ENCODE measurements around the gene CDH15.

Gene CDH15

GRCh38 chr16:89200850-89201411 is 29.4 kb downstream of the CDH15 start:
- no peak for DNase-seq

DNA sequence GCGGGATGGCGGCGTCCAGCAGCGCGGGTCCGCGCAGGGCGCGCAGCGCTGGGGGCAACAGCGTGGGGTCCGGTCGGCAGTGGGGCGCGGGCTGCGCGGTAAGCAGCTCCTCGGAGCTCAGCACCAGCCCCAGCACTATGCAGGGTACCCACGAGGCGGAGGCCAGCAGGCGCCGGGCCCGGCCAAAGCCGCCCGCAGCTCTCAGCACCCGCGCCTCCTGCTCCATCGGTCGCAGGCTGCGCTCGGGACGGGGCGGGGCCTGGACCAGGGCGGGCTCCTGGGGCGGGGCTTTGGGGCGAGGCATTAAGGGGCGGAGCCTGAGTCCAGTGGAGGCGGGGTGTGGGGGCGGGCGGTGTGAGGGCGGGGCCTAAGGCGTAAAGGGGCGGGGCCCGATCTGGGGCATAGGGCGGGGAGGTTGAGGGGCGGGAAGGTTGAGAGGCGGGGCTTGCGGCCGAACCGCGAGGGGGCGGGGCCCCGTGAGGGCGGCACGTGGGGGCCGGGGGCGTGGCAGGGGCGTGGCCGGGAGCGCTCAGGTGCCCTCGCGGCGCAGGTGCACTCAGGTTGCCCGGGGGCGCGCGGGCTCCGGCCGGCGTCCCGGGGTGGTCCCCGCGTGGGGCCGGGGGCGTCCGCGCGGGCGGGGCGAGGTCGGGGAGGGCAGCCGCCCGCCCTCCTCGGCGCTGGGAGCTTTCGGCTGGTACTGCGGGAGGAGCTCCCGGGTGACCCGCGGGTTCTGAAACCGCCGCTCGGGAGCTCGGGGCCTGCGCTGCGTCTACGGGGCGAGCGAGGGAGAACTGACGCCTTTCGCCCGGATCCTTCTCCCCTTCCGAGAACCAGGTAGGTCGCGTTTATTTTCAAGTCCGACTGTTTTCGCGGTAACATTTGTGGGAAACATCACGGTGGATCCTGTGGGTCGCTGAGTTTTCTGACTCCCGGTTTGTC is 30.2 kb downstream of the CDH15 start:
- DNase-seq, result no peak

DNA sequence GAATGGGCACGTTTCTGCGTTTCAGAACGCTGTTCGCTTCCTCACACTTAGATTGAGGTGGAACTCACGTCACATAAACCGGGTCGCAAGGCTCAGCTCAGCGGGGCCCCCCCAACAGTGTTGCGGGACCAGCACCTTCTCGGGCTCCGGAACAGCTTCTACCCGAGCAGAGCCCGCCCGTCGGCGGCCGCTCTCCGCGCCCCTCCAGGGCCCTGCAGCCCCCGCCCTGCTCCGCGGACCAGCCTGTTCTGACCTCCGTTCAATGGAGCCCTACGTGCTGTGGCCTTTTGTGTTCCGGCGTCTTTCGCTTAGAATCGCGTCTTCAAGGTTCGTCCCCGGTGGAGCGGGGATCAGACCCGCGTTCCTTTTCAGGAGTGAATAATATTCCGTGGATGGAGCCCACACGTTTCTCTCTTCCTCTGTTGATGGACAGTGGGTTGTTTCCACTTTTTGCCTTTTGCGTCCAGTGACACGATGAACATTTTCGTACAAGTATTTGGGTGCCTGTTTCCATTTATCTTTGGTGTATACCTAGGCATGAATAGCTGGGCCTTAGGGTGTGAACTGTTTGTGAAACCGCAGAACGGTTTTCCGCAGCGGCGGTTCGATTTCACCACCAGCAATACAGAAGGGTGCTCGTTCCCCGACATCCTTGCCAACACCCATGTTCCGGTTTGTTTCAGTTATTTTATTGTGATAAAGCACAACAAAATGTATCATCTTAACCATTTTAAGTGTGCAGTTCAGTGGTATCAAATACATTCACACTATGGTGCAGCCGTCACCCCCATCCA is 31.1 kb downstream of the CDH15 start:
- no peak for DNase-seq

DNA sequence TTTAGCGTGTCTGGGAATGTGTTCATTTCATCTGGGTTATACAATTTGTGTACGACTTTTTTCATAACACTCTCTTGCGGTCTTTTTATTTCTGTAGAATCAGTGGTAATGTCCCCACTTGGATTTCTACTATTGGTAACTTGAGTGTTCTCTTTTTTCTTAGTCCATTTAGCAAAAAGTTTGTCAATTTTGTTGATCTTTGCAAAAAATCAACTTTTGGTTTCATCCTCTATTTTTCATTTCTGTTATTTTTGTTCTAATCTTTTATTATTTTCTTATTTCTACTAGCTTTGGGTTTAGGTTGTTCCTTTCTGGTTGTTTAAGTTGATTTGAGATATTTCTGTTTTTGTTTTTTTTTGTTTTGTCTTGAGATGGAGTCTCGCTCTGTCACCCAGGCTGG is 36.4 kb downstream of the CDH15 start:
- no peak for DNase-seq

DNA sequence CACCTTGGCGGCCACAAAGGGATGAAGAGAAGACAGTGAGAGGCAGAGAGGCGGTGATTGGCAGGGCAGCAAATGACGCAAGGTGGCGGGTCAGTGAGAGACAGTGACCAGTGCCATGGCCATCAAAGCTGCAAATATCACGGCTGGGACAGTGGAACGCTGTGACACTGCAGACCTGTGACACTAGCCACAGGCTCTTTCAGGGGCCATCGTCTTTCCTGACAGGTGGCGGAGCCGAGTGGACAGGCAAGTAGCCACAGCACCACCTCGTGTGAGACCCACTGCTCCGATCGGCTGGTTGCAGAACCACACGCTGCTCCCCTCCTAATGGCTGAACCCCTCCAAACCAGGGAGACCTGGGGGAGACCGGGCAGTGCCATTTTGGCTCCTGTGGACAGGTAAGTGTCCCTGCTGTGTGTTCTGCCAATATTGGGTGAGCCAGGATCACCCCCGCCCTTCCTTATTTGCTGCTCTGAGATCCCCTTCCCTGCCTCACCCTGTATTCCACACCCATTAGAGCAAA is 38.0 kb downstream of the CDH15 start:
- no peak for DNase-seq

GRCh38 chr16:89210165-89210903 is 38.8 kb downstream of the CDH15 start:
- no peak for DNase-seq

DNA sequence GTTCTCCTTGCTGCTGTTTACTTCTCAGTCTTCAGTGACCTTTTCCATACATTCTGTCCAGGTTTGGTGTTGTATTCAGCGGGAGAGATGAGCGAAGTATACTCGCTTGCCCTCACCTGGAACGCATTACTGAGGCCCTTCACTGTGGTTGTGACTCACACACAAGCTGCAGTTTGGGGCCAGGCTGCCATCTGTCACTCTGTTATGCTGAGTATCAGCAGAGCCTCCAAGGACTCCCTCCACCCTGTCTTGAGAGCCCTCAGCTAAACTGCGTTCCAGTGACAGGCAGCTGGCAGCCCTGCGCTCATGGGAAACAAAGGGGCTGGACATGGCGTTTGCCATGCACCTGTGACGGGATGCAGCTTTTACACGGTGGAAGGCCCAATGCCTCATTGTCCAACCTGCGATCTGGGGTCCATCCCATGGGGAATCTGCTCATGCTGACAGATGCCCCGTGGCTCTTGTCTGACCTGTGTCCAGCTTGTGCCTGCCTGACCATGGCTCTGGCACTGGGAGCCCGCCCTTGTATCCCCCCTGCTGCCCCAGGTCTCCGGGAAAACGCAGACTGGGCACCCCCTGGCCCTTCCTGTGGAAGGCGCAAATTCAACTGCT is 39.5 kb downstream of the CDH15 start:
- DNase-seq, result peak; percentile 14

DNA sequence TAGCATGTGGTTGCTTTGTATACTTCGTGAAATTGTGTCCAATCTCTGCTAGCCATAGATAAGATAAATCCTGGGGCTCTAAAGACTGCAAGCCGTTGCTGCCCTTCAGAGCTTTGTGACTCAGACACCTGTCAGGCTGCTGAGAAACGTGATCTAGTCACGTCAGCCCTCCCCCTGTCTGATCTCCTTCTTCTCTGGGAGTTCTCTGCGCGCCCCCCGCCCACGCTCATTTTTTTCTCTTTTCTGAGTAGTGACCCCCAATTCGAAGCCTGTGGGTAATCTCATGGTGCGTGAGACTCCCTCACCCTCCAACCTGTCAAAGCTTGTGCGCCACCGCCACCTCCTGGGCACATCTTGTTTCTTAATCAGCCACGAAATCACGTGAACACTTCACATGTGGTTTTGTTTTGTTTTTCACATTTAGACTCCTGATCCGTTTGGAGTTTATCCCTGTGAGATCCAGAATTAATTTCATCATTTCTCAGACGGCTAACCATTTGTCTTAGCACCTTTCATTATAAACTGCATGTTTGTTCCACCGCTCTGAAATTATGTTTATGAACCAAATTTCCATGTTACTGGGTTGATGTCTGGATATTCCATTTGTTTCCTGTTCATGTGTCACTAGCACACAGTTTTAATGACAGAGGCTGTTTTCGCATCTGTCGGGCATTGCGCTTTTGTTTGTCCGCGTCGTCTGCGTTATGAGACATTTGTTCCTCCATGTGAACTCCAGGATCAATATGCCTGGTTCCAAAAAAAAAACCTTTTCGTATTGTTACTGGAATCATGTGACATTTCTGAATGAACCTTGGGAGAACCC is 45.0 kb downstream of the CDH15 start:
- peak; percentile 52 for DNase-seq

DNA sequence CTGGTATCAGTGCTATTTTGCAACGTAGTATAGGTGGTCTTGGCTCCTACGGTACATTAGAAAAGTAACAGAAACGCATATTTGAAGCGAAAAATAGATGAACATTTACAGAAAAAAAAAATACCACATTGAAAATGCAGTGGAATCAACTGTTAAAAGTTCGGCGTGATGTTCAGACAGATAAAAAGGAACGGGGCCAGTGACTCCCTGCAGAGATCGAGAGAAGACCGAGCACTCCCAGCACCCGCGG is 45.5 kb downstream of the CDH15 start:
- DNase-seq, result no peak

DNA sequence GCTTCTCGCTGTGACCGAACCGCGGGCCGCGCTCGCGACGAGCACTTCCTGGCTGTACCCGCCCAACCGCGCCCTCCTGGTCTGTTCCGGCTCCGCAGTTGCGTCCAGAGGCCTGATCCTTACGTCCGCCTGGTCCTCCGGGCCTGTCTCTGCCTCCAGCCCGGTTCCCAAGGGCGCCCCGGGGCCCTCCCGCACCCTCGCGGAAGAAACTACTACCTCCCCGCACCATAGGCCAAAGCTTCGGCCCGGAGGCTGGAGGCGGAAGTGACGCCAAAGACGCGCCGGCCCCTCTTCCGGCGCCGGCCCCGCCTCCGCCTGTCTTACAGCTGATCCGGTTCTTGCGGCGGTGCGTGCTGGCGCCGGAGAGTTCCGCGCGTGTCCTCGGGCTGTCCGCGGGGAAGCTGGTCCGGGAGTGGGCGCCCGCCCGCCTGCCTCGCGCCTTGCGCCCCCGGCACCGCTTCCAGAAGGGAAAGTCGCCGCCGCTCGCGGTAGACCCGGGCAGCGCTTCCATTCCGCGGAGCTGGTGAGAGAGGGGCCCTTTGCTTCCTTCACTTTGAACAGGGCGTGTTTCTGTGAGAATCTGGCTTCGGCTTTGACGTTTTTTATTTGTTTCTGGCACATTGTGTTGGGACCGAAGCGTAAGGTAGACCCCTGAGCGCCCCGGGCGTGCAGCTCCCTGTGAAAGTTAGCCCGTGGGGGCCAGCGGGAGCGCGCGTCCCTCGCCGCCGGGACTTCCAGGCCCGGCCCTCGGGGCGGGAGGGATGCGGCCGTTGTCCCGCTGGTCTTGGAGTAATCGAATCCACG is 46.0 kb downstream of the CDH15 start, which contains the start of gene ZNF778:
ZNF778 (plus strand) TSS at position 316 of the 804 bp plus-strand sequence. CDS start 3,425 bp downstream, outside the sequence.
- DNase-seq, result peak; percentile 26

DNA sequence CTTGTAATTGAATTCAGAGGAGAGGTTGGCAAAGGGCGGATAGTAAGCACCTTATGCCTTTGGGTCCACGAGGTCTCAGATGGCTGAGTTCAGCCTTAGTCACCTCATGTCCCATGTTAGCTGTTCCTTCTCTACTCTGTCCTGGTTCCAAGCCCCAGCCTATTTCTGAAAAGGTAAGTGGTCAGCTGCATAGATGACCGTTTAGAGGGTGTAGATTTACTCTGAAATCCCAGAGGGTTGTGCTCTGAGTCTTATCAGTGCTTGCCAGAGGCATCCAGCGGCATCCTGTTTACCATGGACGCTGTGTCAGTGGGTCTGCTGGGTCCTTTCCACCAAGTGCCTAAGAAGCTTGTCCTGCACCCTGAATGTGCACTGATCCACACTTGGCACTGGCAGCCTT is 47.8 kb downstream of the CDH15 start:
- no peak for DNase-seq

GRCh38 chr16:89221604-89222003 is 50.1 kb downstream of the CDH15 start:
- DNase-seq, result no peak

DNA sequence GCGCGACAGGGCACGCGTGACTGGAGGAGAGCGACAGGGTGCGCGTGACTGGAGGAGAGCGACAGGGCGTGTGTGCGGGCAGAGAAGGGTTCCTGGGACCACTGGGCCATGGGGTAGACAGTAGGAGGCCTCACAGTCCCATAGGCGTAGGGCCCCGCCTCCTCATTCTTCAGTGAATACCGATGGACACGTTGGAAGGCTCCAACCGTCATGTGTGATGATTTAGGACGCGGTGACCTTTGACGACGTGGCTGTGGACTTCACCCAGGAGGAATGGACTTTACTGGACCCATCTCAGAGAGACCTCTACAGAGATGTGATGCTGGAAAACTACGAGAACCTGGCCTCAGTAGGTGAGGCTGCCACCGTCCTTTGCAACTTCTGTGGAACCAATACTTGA is 51.4 kb downstream of the CDH15 start:
- no peak for DNase-seq

GRCh38 chr16:89224665-89225064 is 53.1 kb downstream of the CDH15 start:
- DNase-seq, result no peak

DNA sequence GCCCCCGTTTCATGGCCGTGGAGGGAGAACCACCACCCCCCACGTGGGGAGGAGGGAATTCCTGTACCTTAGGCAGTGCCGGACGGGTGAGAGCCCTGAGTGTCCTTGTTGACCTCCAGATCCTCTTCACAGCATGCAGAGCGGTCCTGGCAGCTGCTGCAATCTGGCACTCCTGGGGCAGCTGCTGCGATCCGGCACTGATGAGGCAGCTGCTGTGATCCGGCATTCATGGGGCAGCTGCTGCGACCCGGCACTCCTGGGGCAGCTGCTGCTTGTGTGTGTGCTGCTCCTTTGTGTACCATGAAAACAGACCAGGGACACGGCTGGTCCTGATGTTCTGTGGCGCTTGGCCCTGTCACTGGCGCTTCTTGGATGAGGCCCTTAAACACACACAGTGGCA is 58.7 kb downstream of the CDH15 start:
- DNase-seq, result no peak

GRCh38 chr16:89232107-89232506 is 60.6 kb downstream of the CDH15 start:
- DNase-seq, result no peak

- no peak for DNase-seq
Observed at GRCh38 chr16:89233678-89234490, 62.3 kb downstream of the CDH15 start.

DNA sequence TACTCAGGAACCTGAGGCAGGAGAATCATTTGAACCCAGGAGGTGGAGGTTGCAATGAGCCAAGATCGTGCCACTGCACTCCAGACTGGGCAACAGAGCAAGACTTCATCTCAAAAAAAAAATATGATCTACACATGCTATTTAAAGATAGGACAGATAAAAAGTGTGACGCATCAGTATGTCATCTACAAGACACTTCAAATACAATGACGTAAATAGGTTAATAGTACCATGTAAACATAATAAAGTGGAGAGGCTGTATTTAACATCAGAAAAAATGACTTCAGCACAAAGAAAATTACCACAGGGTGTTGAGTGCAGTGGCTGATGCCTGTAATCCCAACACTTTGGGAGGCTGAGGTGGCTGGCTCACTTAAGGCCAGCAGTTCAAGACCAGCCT is 66.2 kb downstream of the CDH15 start:
- DNase-seq, result no peak

- DNase-seq, result peak; percentile 12
Observed at GRCh38 chr16:89241187-89242007, 69.8 kb downstream of the CDH15 start.
